GM12865 (cell line): ENCODE data around the gene MLX.
"Not testable (repeated sequence)": the region's sequence is repeated elsewhere in the genome, so short reads cannot be mapped to it uniquely, and the experiment has no call there.

Experiments used
- DNase-seq: peaks from one replicate; pipeline ENCODE4 v3.0.0; 2010; ENCODE audit warnings: low read depth
- H3K4me3 ChIP-seq: 2 replicates; pipeline ENCODE4 v1.5.1; 2011; ENCODE audit warnings: mild to moderate bottlenecking, low read depth, low read length, control low read depth
- CTCF ChIP-seq: IDR thresholded peaks from 2 replicates; pipeline ENCODE4 v1.5.1; 2011; ENCODE audit warnings: low read length, control low read depth, low read depth, inconsistent platforms; ENCODE audit not compliant: insufficient read depth; ENCODE audit errors: missing control alignments

MLX gene

GRCh38 chr17:42544874-42545283 is 22.0 kb upstream of the MLX start:
- no peak for TF ChIP-seq CTCF
- no peak for DNase-seq
- H3K4me3 ChIP-seq = no peak overlapping the region

- not testable (repeated sequence) for H3K4me3 ChIP-seq, DNase-seq
Observed at GRCh38 chr17:42545755-42546505, 21.0 kb upstream of the MLX start.

- DNase-seq = no peak
- TF ChIP-seq CTCF = no peak
Observed at GRCh38 chr17:42547001-42547461, 19.9 kb upstream of the MLX start.

GRCh38 chr17:42547698-42548069 is 19.2 kb upstream of the MLX start:
- no peak overlapping the region; the same call in 1 of the 2 replicates for H3K4me3 ChIP-seq
- DNase-seq = no peak
- no peak for TF ChIP-seq CTCF

More at GRCh38 chr17:42547001-42547461, 19.9 kb upstream of the MLX start:
- no peak overlapping the region for H3K4me3 ChIP-seq

GRCh38 chr17:42548070-42548837 is 18.6 kb upstream of the MLX start:
- peak overlapping the region; percentile 50 for H3K4me3 ChIP-seq
- peak; percentile 70 for TF ChIP-seq CTCF
- DNase-seq = peak; percentile 89

- no peak for DNase-seq
- peak overlapping the region; percentile 50 for H3K4me3 ChIP-seq
- TF ChIP-seq CTCF = no peak
Observed at GRCh38 chr17:42548993-42549755, 17.7 kb upstream of the MLX start.

- H3K4me3 ChIP-seq = peak within 1 kb of the TSS; percentile 97
- DNase-seq = not testable (repeated sequence)
Observed at GRCh38 chr17:42552736-42553135, 14.2 kb upstream of the MLX start, which contains the start of gene HSD17B1. TSS of gene HSD17B1 (plus strand) at chr17:42552923. CDS start at chr17:42552934, 11 bp downstream.
